Transverse colon (tissue), 4 donors: ENCODE data around the gene RASAL2. TPM values are rescaled to one million over a fixed set of nuclear protein-coding genes. Genes with fewer than 3 reads are reported as not detected.

ENCODE experiments used
- DNase-seq: peaks from one replicate; pipeline ENCODE4 v3.0.0-alpha.2; 2019
- H3K27ac ChIP-seq, 4 donors: fragments of 200-600 bp; sonication (generic); 2 replicates each; pipeline ENCODE4 v1.5.1; 2016 to 2018; ENCODE audit warnings: inconsistent platforms in 4 of 4
- H3K27me3 ChIP-seq: fragments of 200-600 bp; sonication (generic); 2 replicates; pipeline ENCODE4 v1.5.1; 2017; ENCODE audit warnings: inconsistent platforms
- H3K36me3 ChIP-seq, 4 donors: fragments of 200-600 bp; sonication (generic); 2 replicates each; pipeline ENCODE4 v1.5.1; 2017 to 2019; ENCODE audit warnings: inconsistent platforms in 4 of 4
- H3K4me1 ChIP-seq, 4 donors: fragments of 200-600 bp; sonication (generic); 2 replicates each; pipeline ENCODE4 v1.5.1; 2017 to 2020; ENCODE audit warnings: inconsistent platforms in 4 of 4
- H3K4me3 ChIP-seq, 4 donors: fragments of 200-600 bp; sonication (generic); 1 replicate in 1 of 4; 2 replicates in 3 of 4; pipeline versions ENCODE4 v1.5.1 to v1.6.1; 2017 to 2019; ENCODE audit warnings: inconsistent platforms in 4 of 4
- H3K9me3 ChIP-seq, 2 donors: fragments of 200-600 bp; sonication (generic); 2 replicates each; pipeline ENCODE4 v1.5.1; 2017 to 2019; ENCODE audit warnings: inconsistent platforms in 2 of 2
- CTCF ChIP-seq, 5 experiments: fragments of 200-600 bp in 3 of 5; fragments of 450-650 bp in 2 of 5; sonication (generic) in 3 of 5; IDR thresholded peaks; 1 replicate in 2 of 5; 2 replicates in 3 of 5; pipeline ENCODE4 v1.5.1; 2016 to 2017; ENCODE audit warnings: antibody characterized with exemption in 5 of 5, inconsistent platforms in 3 of 5, mild to moderate bottlenecking in 2 of 5, moderate library complexity in 1 of 5
- EP300 ChIP-seq: sonication (generic); formaldehyde crosslinking; IDR thresholded peaks from one replicate; pipeline ENCODE4 v1.6.1; 2017; ENCODE audit warnings: antibody characterized with exemption, low read depth
- POLR2A ChIP-seq: fragments of 450-650 bp; IDR thresholded peaks from one replicate; pipeline ENCODE4 v1.6.1; 2016; ENCODE audit warnings: antibody characterized with exemption, mild to moderate bottlenecking, moderate library complexity
- POLR2AphosphoS5 ChIP-seq, 3 donors: sonication (generic); formaldehyde crosslinking; IDR thresholded peaks; one replicate each; pipeline ENCODE4 v1.6.1; 2016; ENCODE audit warnings: antibody characterized with exemption in 3 of 3
- WGBS, 2 donors: methylation state at CpG; one replicate each; pipeline ENCODE4 v1.1.5; 2018; ENCODE audit warnings: low coverage in 1 of 2; 5-methylcytosine and 5-hydroxymethylcytosine counted together
- in situ Hi-C, 4 donors: fragments of 200-750 bp; cut with MboI; loops; one replicate each; pipeline versions ENCODE4 v1.15.0 to v1.15.1; 2017; ENCODE audit warnings: low sequenced_read_pairs in 3 of 4, low pct_ligation_motif_present in 1 of 4, low pct_unique_long_range_greater_than_20kb in 1 of 4
- intact Hi-C: fragments of 100-400 bp; cut with DNase I; formaldehyde crosslinking; loops from one replicate; pipeline ENCODE4 v1.15.1; 2023; ENCODE audit warnings: low total_unique reads
- total RNA-seq, 4 donors: library from RNA; depleted of rRNA; stranded (reverse); fragments of >200 nt; gene quantifications; one replicate each; pipeline ENCODE4 v1.1.0, GENCODE V29; 2016

RASAL2 gene
- total RNA-seq, 4 donors from 2014 or later = 13.1 to 26.1 (median 19.8) TPM

- intact Hi-C loops = no loop called here
- 89 to 99% methylated on average over 7 to 11 of the region's 11 CpGs for WGBS, 2 donors
- no peak for TF ChIP-seq POLR2AphosphoS5 (IDR thresholded peaks at IDR 0.05)
- no peak for TF ChIP-seq CTCF (IDR thresholded peaks at IDR 0.05)
- TF ChIP-seq EP300 = no peak
- no peak for TF ChIP-seq POLR2A
- H3K9me3 ChIP-seq = no peaks in the 10 kb centered on the region
- H3K4me1 ChIP-seq = no peaks in the 10 kb centered on the region
- H3K27ac ChIP-seq = no peak overlapping the region
- no peak for DNase-seq
- no peaks in the 10 kb centered on the region for H3K27me3 ChIP-seq
- in situ Hi-C loops = no loop called here
- H3K4me3 ChIP-seq = no peak overlapping the region
- no peaks in the 10 kb centered on the region for H3K36me3 ChIP-seq
Observed at GRCh38 chr1:178520803-178521202, 426.9 kb downstream of the RASAL2 start.

- WGBS, 2 donors = 93 to 96% methylated on average over 3 to 4 of the region's 4 CpGs
- DNase-seq = no peak
- Histone ChIP-seq H3K27ac (no peak overlapping the region), H3K36me3 (no peaks in the 10 kb centered on the region), H3K4me1 (no peaks in the 10 kb centered on the region), H3K27me3 (no peaks in the 10 kb centered on the region), H3K9me3 (no peaks in the 10 kb centered on the region), H3K4me3 (no peak overlapping the region)
- in situ Hi-C loops = no loop called here
- TF ChIP-seq EP300 = no peak
- TF ChIP-seq CTCF (IDR thresholded peaks at IDR 0.05) = no peak
- no peak for TF ChIP-seq POLR2A
- TF ChIP-seq POLR2AphosphoS5 (IDR thresholded peaks at IDR 0.05) = no peak
- intact Hi-C loops = no loop called here
Observed at GRCh38 chr1:178521241-178521640, 427.3 kb downstream of the RASAL2 start.

GRCh38 chr1:178527117-178527516 is 433.2 kb downstream of the RASAL2 start:
- Histone ChIP-seq H3K27ac (no peak overlapping the region), H3K36me3 (no peaks in the 10 kb centered on the region), H3K4me1 (peaks cover 0 to 4% (median 0%) of the 10 kb centered on the region in 4 donors), H3K27me3 (no peaks in the 10 kb centered on the region), H3K9me3 (no peaks in the 10 kb centered on the region), H3K4me3 (no peak overlapping the region)
- WGBS, 2 donors = 74 to 76% methylated on average over 3 to 4 of the region's 4 CpGs
- DNase-seq = no peak
- TF ChIP-seq POLR2A = no peak
- no peak for TF ChIP-seq EP300
- no peak for TF ChIP-seq CTCF (IDR thresholded peaks at IDR 0.05)
- no peak for TF ChIP-seq POLR2AphosphoS5 (IDR thresholded peaks at IDR 0.05)
- intact Hi-C loops = no loop called here
- in situ Hi-C loops = loop anchor here (25.0 kb wide), 2 partner anchors 485 to 835 kb away; partner anchors contain the start of gene AXDND1 (in 3 of the 4)

GRCh38 chr1:178528228-178528952 is 434.5 kb downstream of the RASAL2 start:
- Histone ChIP-seq H3K36me3 (no peaks in the 10 kb centered on the region), H3K4me3 (no peak overlapping the region), H3K27ac (no peak overlapping the region), H3K27me3 (no peaks in the 10 kb centered on the region), H3K9me3 (no peaks in the 10 kb centered on the region), H3K4me1 (peaks cover 0 to 8% (median 3%) of the 10 kb centered on the region in 4 donors)
- intact Hi-C loops = no loop called here
- 89 to 100% methylated on average over 1 to 10 of the region's 10 CpGs for WGBS, 2 donors
- in situ Hi-C loops = loop anchor here (25.0 kb wide), 2 partner anchors 484 to 834 kb away; partner anchors contain the start of gene AXDND1 (in 3 of the 4)
- no peak for DNase-seq
- no peak for TF ChIP-seq POLR2A
- no peak for TF ChIP-seq EP300
- no peak for TF ChIP-seq POLR2AphosphoS5 (IDR thresholded peaks at IDR 0.05)
- no peak for TF ChIP-seq CTCF (IDR thresholded peaks at IDR 0.05)
